ENCODE results near the gene CDKN2B-AS1. TPM values are rescaled to one million over a fixed set of nuclear protein-coding genes. Genes with fewer than 3 reads are reported as not detected.

CDKN2B-AS1 gene
- total RNA-seq, 1 donor from 2014 or later = 1.4 TPM

- intact Hi-C loops (cut with micrococcal nuclease) = loop anchor here (1.0 to 10.0 kb wide), 3 partner anchors 36 to 450 kb away; no protein-coding TSS in a partner anchor
- DNase-seq (no peak), ATAC-seq (ENCODE audit: low read depth) (no peak)
- ChIA-PET POLR2A (no interaction called here), CTCF (no interaction called here)
- H3K4me1 Mint-ChIP-seq = peaks cover 34% of the 10 kb centered on the region
- no peaks in the 10 kb centered on the region for H3K36me3 Mint-ChIP-seq (ENCODE audit: low read depth)
- peak overlapping the region; percentile 33 for H3K4me3 Mint-ChIP-seq
- TF ChIP-seq, protein P1, sequence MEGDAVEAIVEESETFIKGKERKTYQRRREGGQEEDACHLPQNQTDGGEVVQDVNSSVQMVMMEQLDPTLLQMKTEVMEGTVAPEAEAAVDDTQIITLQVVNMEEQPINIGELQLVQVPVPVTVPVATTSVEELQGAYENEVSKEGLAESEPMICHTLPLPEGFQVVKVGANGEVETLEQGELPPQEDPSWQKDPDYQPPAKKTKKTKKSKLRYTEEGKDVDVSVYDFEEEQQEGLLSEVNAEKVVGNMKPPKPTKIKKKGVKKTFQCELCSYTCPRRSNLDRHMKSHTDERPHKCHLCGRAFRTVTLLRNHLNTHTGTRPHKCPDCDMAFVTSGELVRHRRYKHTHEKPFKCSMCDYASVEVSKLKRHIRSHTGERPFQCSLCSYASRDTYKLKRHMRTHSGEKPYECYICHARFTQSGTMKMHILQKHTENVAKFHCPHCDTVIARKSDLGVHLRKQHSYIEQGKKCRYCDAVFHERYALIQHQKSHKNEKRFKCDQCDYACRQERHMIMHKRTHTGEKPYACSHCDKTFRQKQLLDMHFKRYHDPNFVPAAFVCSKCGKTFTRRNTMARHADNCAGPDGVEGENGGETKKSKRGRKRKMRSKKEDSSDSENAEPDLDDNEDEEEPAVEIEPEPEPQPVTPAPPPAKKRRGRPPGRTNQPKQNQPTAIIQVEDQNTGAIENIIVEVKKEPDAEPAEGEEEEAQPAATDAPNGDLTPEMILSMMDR (IDR thresholded peaks at IDR 0.05) = no peak
- H3K27me3 Mint-ChIP-seq = peaks cover 37% of the 10 kb centered on the region
- peak overlapping the region; percentile 24 for H3K27ac Mint-ChIP-seq
- no peaks in the 10 kb centered on the region for H3K9me3 Mint-ChIP-seq
Observed at GRCh38 chr9:22005021-22005701, 10.6 kb downstream of the CDKN2B-AS1 start.

GRCh38 chr9:22005702-22006606 lies 11.4 kb downstream of the CDKN2B-AS1 start:
- ATAC-seq (ENCODE audit: low read depth) = no peak
- intact Hi-C loops (cut with micrococcal nuclease) = loop anchor here (1.0 to 10.0 kb wide), 3 partner anchors 37 to 449 kb away; no protein-coding TSS in a partner anchor
- POLR2A ChIA-PET = no interaction called here
- no peak for DNase-seq
- peaks cover 34% of the 10 kb centered on the region for H3K4me1 Mint-ChIP-seq
- H3K4me3 Mint-ChIP-seq = no peak overlapping the region
- CTCF ChIA-PET = interaction anchor here (0.6 to 3.8 kb wide), 4 partner anchors 28 to 192 kb away, joined by 3 to 73 read pairs (median 18); no protein-coding TSS in a partner anchor
- H3K27ac Mint-ChIP-seq = peak overlapping the region; percentile 24
- TF ChIP-seq, protein P1 (IDR thresholded peaks at IDR 0.05) = no peak
- H3K9me3 Mint-ChIP-seq = no peaks in the 10 kb centered on the region
- H3K27me3 Mint-ChIP-seq = peaks cover 34% of the 10 kb centered on the region
- H3K36me3 Mint-ChIP-seq (ENCODE audit: low read depth) = no peaks in the 10 kb centered on the region

DNA sequence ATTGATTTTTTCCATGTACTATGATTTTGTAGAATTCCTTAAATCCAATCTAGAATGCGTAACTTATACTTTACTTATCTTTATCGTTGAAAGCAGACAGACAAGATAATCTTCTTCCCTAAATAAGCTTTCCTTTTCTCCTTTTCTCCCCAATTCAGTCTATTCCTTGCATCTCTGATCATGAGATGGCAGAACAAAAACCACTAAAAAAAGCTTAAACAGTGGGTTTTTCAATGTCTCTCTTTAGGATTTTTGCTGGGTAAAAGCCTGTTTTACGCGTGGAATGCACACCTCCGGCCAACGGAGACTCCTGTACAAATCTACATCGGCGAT lies 13.8 kb downstream of the CDKN2B-AS1 start:
- CTCF ChIA-PET = interaction anchor here (0.7 to 5.3 kb wide), 28 partner anchors 8 to 444 kb away, joined by 3 to 73 read pairs (median 4); partner anchors contain the start of genes CDKN2A and CDKN2B-AS1
- intact Hi-C loops (cut with micrococcal nuclease) = loop anchor here (1.0 to 10.0 kb wide), 10 partner anchors 13 to 446 kb away; partner anchors contain the start of gene MTAP
- no peak for ATAC-seq (ENCODE audit: low read depth)
- POLR2A ChIA-PET = interaction anchor here (1.0 to 2.5 kb wide), 6 partner anchors 11 to 230 kb away, joined by 3 to 18 read pairs (median 4); partner anchors contain the start of genes CDKN2A, CDKN2B-AS1 and MTAP
- H3K4me1 Mint-ChIP-seq = peaks cover 34% of the 10 kb centered on the region
- TF ChIP-seq, protein P1 (IDR thresholded peaks at IDR 0.05) = no peak
- H3K36me3 Mint-ChIP-seq (ENCODE audit: low read depth) = no peaks in the 10 kb centered on the region
- no peak overlapping the region for H3K27ac Mint-ChIP-seq
- DNase-seq = no peak
- peak overlapping the region; percentile 87 for H3K4me3 Mint-ChIP-seq
- H3K9me3 Mint-ChIP-seq = no peaks in the 10 kb centered on the region
- peaks cover 31% of the 10 kb centered on the region for H3K27me3 Mint-ChIP-seq

DNA sequence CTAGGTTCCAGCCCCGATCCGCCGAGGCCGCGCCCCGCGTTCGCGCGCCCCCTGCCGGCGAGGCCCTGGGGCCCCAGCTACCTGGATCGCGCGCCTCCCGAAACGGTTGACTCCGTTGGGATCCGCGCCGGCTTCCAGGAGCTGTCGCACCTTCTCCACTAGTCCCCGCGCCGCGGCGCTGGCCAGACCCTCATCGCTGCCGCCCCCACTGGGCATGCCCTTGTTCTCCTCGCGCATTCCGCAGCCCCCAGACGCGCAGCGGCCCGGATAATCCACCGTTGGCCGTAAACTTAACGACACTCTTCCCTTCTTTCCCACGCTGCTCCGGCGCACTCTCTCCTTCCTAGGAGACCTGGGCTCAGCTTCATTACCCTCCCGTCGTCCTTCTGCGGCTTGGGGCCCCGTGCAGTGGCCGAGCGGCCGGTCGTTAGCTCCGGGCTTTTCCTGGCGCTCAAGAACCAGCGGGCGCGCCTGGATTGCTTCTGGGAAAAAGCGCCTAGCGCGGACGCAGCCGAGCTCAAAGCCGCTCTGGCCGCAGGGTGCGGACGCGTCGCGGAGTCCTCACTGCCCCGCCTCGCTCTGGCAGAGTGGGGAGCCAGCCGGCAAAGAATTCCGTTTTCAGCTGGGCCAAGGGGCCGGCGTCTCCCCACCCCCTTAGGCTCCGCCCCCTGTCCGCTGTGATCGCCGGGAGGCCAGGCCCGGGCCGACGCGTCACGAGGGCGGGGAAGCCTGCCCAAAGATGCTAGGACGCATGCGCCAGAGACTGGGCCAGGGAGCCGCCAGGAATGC lies 14.3 kb downstream of the CDKN2B-AS1 start, which contains the start of gene CDKN2B:
TSS of gene CDKN2B (minus strand) at position 589 of the 789 bp plus-strand sequence. CDS start at position 237, 352 bp downstream.
- Mint-ChIP-seq H3K36me3 (ENCODE audit: low read depth) (no peaks in the 10 kb centered on the region), H3K27ac (peak within 1 kb of the TSS; percentile 24), H3K27me3 (peaks cover 29% of the 10 kb centered on the region), H3K9me3 (no peaks in the 10 kb centered on the region), H3K4me3 (peak within 1 kb of the TSS; percentile 87), H3K4me1 (peaks cover 34% of the 10 kb centered on the region)
- ATAC-seq (ENCODE audit: low read depth) (peak; percentile 94), DNase-seq (peak; percentile 78)
- CTCF ChIA-PET = interaction anchor here (0.7 to 5.3 kb wide), 30 partner anchors 9 to 443 kb away, joined by 3 to 73 read pairs (median 4); partner anchors contain the start of genes CDKN2A and CDKN2B-AS1
- POLR2A ChIA-PET = interaction anchor here (1.0 to 2.5 kb wide), 6 partner anchors 11 to 230 kb away, joined by 3 to 18 read pairs (median 4); partner anchors contain the start of genes CDKN2A, CDKN2B-AS1 and MTAP
- TF ChIP-seq, protein P1 (IDR thresholded peaks at IDR 0.05) = peak; percentile 79
- intact Hi-C loops (cut with micrococcal nuclease) = loop anchor here (1.0 to 10.0 kb wide), 11 partner anchors 14 to 446 kb away; partner anchors contain the start of gene MTAP

Measured in activated B cell treated with CpG ODN at 0.5 μM for 24 hours (primary cell).